K562 (cell line): ENCODE data around the gene PLK1. TPM values are rescaled to one million over a fixed set of nuclear protein-coding genes. Genes with fewer than 3 reads are reported as not detected.

Source experiments
- C11orf30 ChIP-seq: fragments of 450-650 bp; IDR thresholded peaks from 2 replicates; pipeline ENCODE4 v1.6.1; 2016; ENCODE audit warnings: low read depth, mild to moderate bottlenecking
- CBX5 ChIP-seq: IDR thresholded peaks from 2 replicates; pipeline ENCODE4 v1.6.1; 2014; ENCODE audit warnings: low read depth, borderline replicate concordance
- E2F6 ChIP-seq, 2 experiments: IDR thresholded peaks; 2 replicates each; pipeline ENCODE4 v1.6.1; 2011; ENCODE audit warnings: borderline replicate concordance in 1 of 2, control low read depth in 1 of 2, low read depth in 1 of 2, low read length in 1 of 2, mild to moderate bottlenecking in 1 of 2, mixed read lengths in 1 of 2, moderate library complexity in 1 of 2; ENCODE audit not compliant: insufficient read depth in 1 of 2, insufficient read length in 1 of 2, poor library complexity in 1 of 2, severe bottlenecking in 1 of 2; ENCODE audit errors: extremely low read depth in 1 of 2
- ERF ChIP-seq: fragments of 450-650 bp; formaldehyde crosslinking; IDR thresholded peaks from 2 replicates; pipeline ENCODE4 v1.4.0; 2020; ENCODE audit warnings: mild to moderate bottlenecking, mixed read lengths
- GABPA ChIP-seq: fragments of 200-800 bp; sonication (Bioruptor generic); conservative IDR thresholded peaks from 2 replicates; pipeline ENCODE4 v1.6.1; 2016; ENCODE audit warnings: low read depth, missing genetic modification characterization, missing compliant biosample characterization
- GMEB1 ChIP-seq: fragments of 250-450 bp; sonication (Bioruptor Pico); IDR thresholded peaks from 2 replicates; pipeline ENCODE4 v1.4.0; 2020; ENCODE audit warnings: mild to moderate bottlenecking
- KLF6 ChIP-seq: fragments of 250-450 bp; sonication (Bioruptor Pico); IDR thresholded peaks from 2 replicates; pipeline ENCODE4 v1.4.0; 2020; ENCODE audit warnings: mild to moderate bottlenecking, moderate library complexity, borderline replicate concordance
- NCOA1 ChIP-seq: fragments of 450-650 bp; IDR thresholded peaks from 2 replicates; pipeline ENCODE4 v1.6.1; 2016; ENCODE audit warnings: low read depth
- NEUROD1 ChIP-seq: fragments of 150-350 bp; IDR thresholded peaks from 2 replicates; pipeline ENCODE4 v1.6.1; 2014; ENCODE audit warnings: borderline replicate concordance, low read length, low read depth; ENCODE audit not compliant: partially characterized antibody
- NONO ChIP-seq, 2 experiments: fragments of 200-400 bp in 1 of 2; fragments of 450-650 bp in 1 of 2; formaldehyde crosslinking in 1 of 2; IDR thresholded peaks; 2 replicates each; pipeline ENCODE4 v1.6.1; 2017; ENCODE audit warnings: low read depth in 2 of 2, mild to moderate bottlenecking in 2 of 2, moderate library complexity in 2 of 2, low read length in 1 of 2
- NRF1 ChIP-seq, 2 experiments: fragments of 450-650 bp; IDR thresholded peaks in 1 of 2; conservative IDR thresholded peaks in 1 of 2; 2 replicates each; pipeline ENCODE4 v1.6.1; 2014; ENCODE audit warnings: mild to moderate bottlenecking in 2 of 2
- POLR2A ChIP-seq: fragments of 450-650 bp; conservative IDR thresholded peaks from 2 replicates; pipeline ENCODE4 v1.6.1; 2016
- SMAD4 ChIP-seq: fragments of 250-450 bp; sonication (Bioruptor Pico); conservative IDR thresholded peaks from 2 replicates; pipeline ENCODE4 v1.8.0; 2021; ENCODE audit warnings: inconsistent platforms, mild to moderate bottlenecking, moderate library complexity
- SRSF7 ChIP-seq: fragments of 200-400 bp; formaldehyde crosslinking; optimal IDR thresholded peaks from 2 replicates; pipeline ENCODE3; 2017; ENCODE audit warnings: mild to moderate bottlenecking, low read depth, low read length
- TARDBP ChIP-seq: fragments of 450-650 bp; IDR thresholded peaks from 2 replicates; pipeline ENCODE4 v1.6.1; 2016
- TCF3 ChIP-seq: sonication (generic); formaldehyde crosslinking; IDR thresholded peaks from 2 replicates; pipeline ENCODE4 v1.4.0; 2020; ENCODE audit warnings: mild to moderate bottlenecking, missing genetic modification reagents
- UBTF ChIP-seq, 2 experiments: IDR thresholded peaks; 2 replicates each; pipeline ENCODE4 v1.6.1; 2012; ENCODE audit warnings: improper control_type of control experiment in 2 of 2, low read depth in 2 of 2, low read length in 2 of 2, borderline replicate concordance in 1 of 2
- USF1 ChIP-seq: sonication (generic); formaldehyde crosslinking; IDR thresholded peaks from 2 replicates; pipeline ENCODE4 v1.9.0; 2022; ENCODE audit warnings: mild to moderate bottlenecking, missing genetic modification reagents
- ZKSCAN8 ChIP-seq: fragments of 200-800 bp; sonication (Bioruptor generic); IDR thresholded peaks from 2 replicates; pipeline ENCODE4 v1.6.1; 2016; ENCODE audit warnings: missing genetic modification characterization, missing compliant biosample characterization
- ZNF282 ChIP-seq: sonication (generic); formaldehyde crosslinking; IDR thresholded peaks from 2 replicates; pipeline ENCODE4 v1.8.1; 2023; ENCODE audit warnings: missing genetic modification reagents
- ZNF41 ChIP-seq: fragments of 250-450 bp; sonication (Bioruptor Pico); conservative IDR thresholded peaks from 2 replicates; pipeline ENCODE4 v1.4.0; 2020; ENCODE audit warnings: mild to moderate bottlenecking
- ZZZ3 ChIP-seq: fragments of 450-650 bp; IDR thresholded peaks from 2 replicates; pipeline ENCODE4 v1.6.1; 2016; ENCODE audit warnings: antibody characterized with exemption, mild to moderate bottlenecking, moderate library complexity
- polyA plus RNA-seq, 8 experiments: library from polyadenylated mRNA; depleted of rRNA in 4 of 8; stranded (reverse) in 5 of 8; unstranded in 3 of 8; fragments of >200 nt; fragmentation: Nextera tagmentation in 2 of 8; fragmentation: Illumina TruSeq in 1 of 8; extraction: Ambion mirVana in 2 of 8; extraction: Trizol in 1 of 8; gene quantifications; 2 replicates each; pipeline versions ENCODE4 v1.2.1 to v1.2.3, GENCODE V29; 2011 to 2014; ENCODE audit warnings: inconsistent platforms in 1 of 8, missing spikeins in 1 of 8
- total RNA-seq, 7 experiments: library from RNA; depleted of rRNA in 6 of 7; stranded (reverse); fragments of >200 nt in 6 of 7; fragmentation: Illumina TruSeq in 2 of 7; extraction: Trizol in 2 of 7; gene quantifications; 2 replicates each; pipeline versions ENCODE4 v1.2.1 to v1.2.3, GENCODE V29; 2011 to 2021; ENCODE audit warnings: low replicate concordance in 1 of 7

PLK1 gene
- total and polyA plus RNA-seq, 9 of the 15 experiments (the other 6 are each of a cell fraction or from before 2014, with no cell fraction given) = 13.6 to 212 (median 45.5) TPM

- TF ChIP-seq UBTF (IDR thresholded peaks at IDR 0.05; ENCODE audit: borderline replicate concordance in 1 of 2, low read depth in 2 of 2, low read length in 2 of 2) = peak in 1 of 2 experiments; percentile 74; a peak in 1 of 4 replicates
- peak; percentile 48; the same call in 1 of the 2 replicates for TF ChIP-seq NCOA1
- peak; percentile 89 for TF ChIP-seq POLR2A
- peak; percentile 97 for TF ChIP-seq GABPA (tag)
- peak; percentile 39 for TF ChIP-seq NEUROD1
- no peak for TF ChIP-seq ZKSCAN8 (CRISPR knock-in tag)
- TF ChIP-seq CBX5 = no peak
- TF ChIP-seq SMAD4 = peak; percentile 28; the same call in 1 of the 2 replicates
- TF ChIP-seq USF1 = peak; percentile 83
- TF ChIP-seq ZNF41 (CRISPR knock-in tag) = 0 out of 2 replicates have a peak, but pooled peaks have one; percentile 39
- peak; percentile 97 for TF ChIP-seq C11orf30
- peak; percentile 88; the same call in 1 of the 2 replicates for TF ChIP-seq ZNF282 (CRISPR knock-in tag)
- peak; percentile 98 for TF ChIP-seq NRF1 (conservative IDR thresholded peaks at IDR 0.05 in 1 of 2, IDR thresholded peaks at IDR 0.05 in 1 of 2)
- TF ChIP-seq GMEB1 (CRISPR knock-in tag) = peak; percentile 87
- no peak for TF ChIP-seq ERF (CRISPR knock-in tag)
- TF ChIP-seq E2F6 (IDR thresholded peaks at IDR 0.05; ENCODE audit: borderline replicate concordance in 1 of 2, extremely low read depth in 1 of 2, insufficient read depth in 1 of 2, insufficient read length in 1 of 2, low read depth in 1 of 2, low read length in 1 of 2, poor library complexity in 1 of 2, severe bottlenecking in 1 of 2) = peak; percentile 94 to 98
- TF ChIP-seq NONO (IDR thresholded peaks at IDR 0.05; ENCODE audit: low read depth in 2 of 2, low read length in 1 of 2) = peak in 1 of 2 experiments; percentile 38; a peak in 1 of 4 replicates
- TF ChIP-seq TCF3 (CRISPR knock-in tag) = peak; percentile 39; the same call in 1 of the 2 replicates
- no peak for TF ChIP-seq KLF6 (CRISPR knock-in tag)
- peak; percentile 70; the same call in 1 of the 2 replicates for TF ChIP-seq ZZZ3
- TF ChIP-seq TARDBP = peak; percentile 65; the same call in 1 of the 2 replicates
- no peak for TF ChIP-seq SRSF7
These were observed 37.5 kb upstream of the PLK1 start, which contains the start of the genes DCTN5 and PALB2 (continued) for GRCh38 chr16:23640931-23641765.
